Measurements from ENCODE around the gene KCMF1.

KCMF1 gene

GRCh38 chr2:85010404-85010803, 39.4 kb downstream of the KCMF1 start:
- Histone ChIP-seq H3K9me3 (replicated peaks in 1 of 2; ENCODE audit: control insufficient read depth in 2 of 2, insufficient read depth in 1 of 2, low read depth in 1 of 2, low read length in 2 of 2) (peaks cover 6 to 21% of the 10 kb centered on the region in 2 donors), H2BK120ac (ENCODE audit: low read depth, low read length) (no peak overlapping the region), H3K14ac (ENCODE audit: low read length) (no peak overlapping the region), H2AK5ac (ENCODE audit: low read depth, low read length) (no peak overlapping the region), H3K18ac (ENCODE audit: low read length) (no peak overlapping the region), H2BK5ac (ENCODE audit: low read length) (no peak overlapping the region), H3K9ac (ENCODE audit: low read depth, low read length, poor library complexity) (no peak overlapping the region), H3K36me3 (replicated peaks in 1 of 2; ENCODE audit: control insufficient read depth in 2 of 2, insufficient read depth in 2 of 2, low read length in 2 of 2) (peaks cover 11 to 43% of the 10 kb centered on the region in 2 donors), H3K4me1 (ENCODE audit: control insufficient read depth in 2 of 2, insufficient read depth in 1 of 2, low read depth in 1 of 2, low read length in 2 of 2) (peaks cover 1 to 2% of the 10 kb centered on the region in 2 donors), H3K27me3 (ENCODE audit: control insufficient read depth in 3 of 3, insufficient read depth in 3 of 3, low read depth in 1 of 3, low read length in 3 of 3) (no peaks in the 10 kb centered on the region), H3K4me2 (ENCODE audit: insufficient read depth, low read length, poor library complexity, severe bottlenecking) (no peak overlapping the region), H3K4ac (ENCODE audit: low read length) (no peak overlapping the region), H2BK12ac (ENCODE audit: low read length) (no peak overlapping the region), H3K79me1 (ENCODE audit: low read depth, low read length) (peaks cover 2% of the 10 kb centered on the region), H3K23ac (ENCODE audit: low read depth, low read length, poor library complexity) (no peak overlapping the region), H2BK15ac (ENCODE audit: low read length) (no peak overlapping the region), H2AFZ (ENCODE audit: low read length) (no peak overlapping the region), H4K8ac (ENCODE audit: low read depth, low read length) (no peak overlapping the region), H4K91ac (ENCODE audit: low read depth, low read length, poor library complexity) (no peak overlapping the region), H3K27ac (replicated peaks; ENCODE audit: low read length) (no peak overlapping the region), H3K4me3 (ENCODE audit: low read length in 2 of 2) (no peak overlapping the region)
- no CpG with 5 or more reads among the region's 1 CpG for WGBS, 2 donors (ENCODE audit: extremely low coverage in 2 of 2, insufficient read length in 2 of 2, insufficient replicate concordance in 1 of 2)
- DNase-seq (ENCODE audit: low spot score) = no peak

- Histone ChIP-seq H3K4me3 (ENCODE audit: low read length in 2 of 2) (no peak overlapping the region), H3K4me1 (ENCODE audit: control insufficient read depth in 2 of 2, insufficient read depth in 1 of 2, low read depth in 1 of 2, low read length in 2 of 2) (peaks cover 1 to 2% of the 10 kb centered on the region in 2 donors)
- no CpG with 5 or more reads among the region's 3 CpGs for WGBS, 2 donors (ENCODE audit: extremely low coverage in 2 of 2, insufficient read length in 2 of 2, insufficient replicate concordance in 1 of 2)
Observed at GRCh38 chr2:85011098-85011497, 40.1 kb downstream of the KCMF1 start.

GRCh38 chr2:85011747-85012146, 40.8 kb downstream of the KCMF1 start:
- H3K9me3 ChIP-seq (replicated peaks in 1 of 2; ENCODE audit: control insufficient read depth in 2 of 2, insufficient read depth in 1 of 2, low read depth in 1 of 2, low read length in 2 of 2) = peaks cover 6 to 17% of the 10 kb centered on the region in 2 donors
- no peak overlapping the region for H3K4ac ChIP-seq (ENCODE audit: low read length)
- H3K23ac ChIP-seq (ENCODE audit: low read depth, low read length, poor library complexity) = no peak overlapping the region
- no peak overlapping the region for H2AK5ac ChIP-seq (ENCODE audit: low read depth, low read length)
- H3K18ac ChIP-seq (ENCODE audit: low read length) = no peak overlapping the region
- no peak overlapping the region for H3K4me3 ChIP-seq (ENCODE audit: low read length in 2 of 2)
- DNase-seq (ENCODE audit: low spot score) = no peak
- H2BK15ac ChIP-seq (ENCODE audit: low read length) = no peak overlapping the region
- no peak overlapping the region for H2AFZ ChIP-seq (ENCODE audit: low read length)
- no peak overlapping the region for H2BK120ac ChIP-seq (ENCODE audit: low read depth, low read length)
- H3K27me3 ChIP-seq (ENCODE audit: control insufficient read depth in 3 of 3, insufficient read depth in 3 of 3, low read depth in 1 of 3, low read length in 3 of 3) = no peaks in the 10 kb centered on the region
- no peak overlapping the region for H4K91ac ChIP-seq (ENCODE audit: low read depth, low read length, poor library complexity)
- H2BK12ac ChIP-seq (ENCODE audit: low read length) = no peak overlapping the region
- H3K79me1 ChIP-seq (ENCODE audit: low read depth, low read length) = peaks cover 4% of the 10 kb centered on the region
- no peak overlapping the region for H4K8ac ChIP-seq (ENCODE audit: low read depth, low read length)
- no peak overlapping the region for H3K4me2 ChIP-seq (ENCODE audit: insufficient read depth, low read length, poor library complexity, severe bottlenecking)
- no peak overlapping the region for H2BK5ac ChIP-seq (ENCODE audit: low read length)
- H3K27ac ChIP-seq (replicated peaks; ENCODE audit: low read length) = no peak overlapping the region
- no peak overlapping the region for H3K9ac ChIP-seq (ENCODE audit: low read depth, low read length, poor library complexity)
- H3K14ac ChIP-seq (ENCODE audit: low read length) = no peak overlapping the region
- no CpG with 5 or more reads among the region's 3 CpGs for WGBS, 2 donors (ENCODE audit: extremely low coverage in 2 of 2, insufficient read length in 2 of 2, insufficient replicate concordance in 1 of 2)
- peaks cover 1 to 2% of the 10 kb centered on the region in 2 donors for H3K4me1 ChIP-seq (ENCODE audit: control insufficient read depth in 2 of 2, insufficient read depth in 1 of 2, low read depth in 1 of 2, low read length in 2 of 2)
- peaks cover 11 to 40% of the 10 kb centered on the region in 2 donors for H3K36me3 ChIP-seq (replicated peaks in 1 of 2; ENCODE audit: control insufficient read depth in 2 of 2, insufficient read depth in 2 of 2, low read length in 2 of 2)

More at GRCh38 chr2:85011098-85011497, 40.1 kb downstream of the KCMF1 start:
- no peak overlapping the region for H2BK12ac ChIP-seq (ENCODE audit: low read length)
- H3K36me3 ChIP-seq (replicated peaks in 1 of 2; ENCODE audit: control insufficient read depth in 2 of 2, insufficient read depth in 2 of 2, low read length in 2 of 2) = peaks cover 11 to 43% of the 10 kb centered on the region in 2 donors
- H3K27ac ChIP-seq (replicated peaks; ENCODE audit: low read length) = no peak overlapping the region
- no peak overlapping the region for H3K23ac ChIP-seq (ENCODE audit: low read depth, low read length, poor library complexity)
- H4K91ac ChIP-seq (ENCODE audit: low read depth, low read length, poor library complexity) = no peak overlapping the region
- peaks cover 2% of the 10 kb centered on the region for H3K79me1 ChIP-seq (ENCODE audit: low read depth, low read length)
- no peak overlapping the region for H2BK15ac ChIP-seq (ENCODE audit: low read length)
- H2AFZ ChIP-seq (ENCODE audit: low read length) = no peak overlapping the region
- H2BK5ac ChIP-seq (ENCODE audit: low read length) = no peak overlapping the region
- no peak overlapping the region for H3K14ac ChIP-seq (ENCODE audit: low read length)
- no peak overlapping the region for H4K8ac ChIP-seq (ENCODE audit: low read depth, low read length)
- no peak overlapping the region for H3K4me2 ChIP-seq (ENCODE audit: insufficient read depth, low read length, poor library complexity, severe bottlenecking)
- no peak overlapping the region for H2AK5ac ChIP-seq (ENCODE audit: low read depth, low read length)
- H3K18ac ChIP-seq (ENCODE audit: low read length) = no peak overlapping the region
- no peak overlapping the region for H3K9ac ChIP-seq (ENCODE audit: low read depth, low read length, poor library complexity)
- no peak overlapping the region for H2BK120ac ChIP-seq (ENCODE audit: low read depth, low read length)
- H3K4ac ChIP-seq (ENCODE audit: low read length) = no peak overlapping the region
- no peak for DNase-seq (ENCODE audit: low spot score)
- H3K9me3 ChIP-seq (replicated peaks in 1 of 2; ENCODE audit: control insufficient read depth in 2 of 2, insufficient read depth in 1 of 2, low read depth in 1 of 2, low read length in 2 of 2) = peaks cover 6 to 17% of the 10 kb centered on the region in 2 donors
- no peaks in the 10 kb centered on the region for H3K27me3 ChIP-seq (ENCODE audit: control insufficient read depth in 3 of 3, insufficient read depth in 3 of 3, low read depth in 1 of 3, low read length in 3 of 3)

- Histone ChIP-seq H2AFZ (ENCODE audit: low read length) (no peak overlapping the region), H3K9me3 (replicated peaks in 1 of 2; ENCODE audit: control insufficient read depth in 2 of 2, insufficient read depth in 1 of 2, low read depth in 1 of 2, low read length in 2 of 2) (peaks cover 2 to 11% of the 10 kb centered on the region in 2 donors), H2BK120ac (ENCODE audit: low read depth, low read length) (no peak overlapping the region), H3K18ac (ENCODE audit: low read length) (no peak overlapping the region), H3K9ac (ENCODE audit: low read depth, low read length, poor library complexity) (no peak overlapping the region), H2BK5ac (ENCODE audit: low read length) (no peak overlapping the region), H3K4me1 (ENCODE audit: control insufficient read depth in 2 of 2, insufficient read depth in 1 of 2, low read depth in 1 of 2, low read length in 2 of 2) (peaks cover 1 to 5% of the 10 kb centered on the region in 2 donors), H3K23ac (ENCODE audit: low read depth, low read length, poor library complexity) (no peak overlapping the region), H3K36me3 (replicated peaks in 1 of 2; ENCODE audit: control insufficient read depth in 2 of 2, insufficient read depth in 2 of 2, low read length in 2 of 2) (peaks cover 7 to 34% of the 10 kb centered on the region in 2 donors), H3K79me1 (ENCODE audit: low read depth, low read length) (peaks cover 4% of the 10 kb centered on the region), H2BK12ac (ENCODE audit: low read length) (no peak overlapping the region), H3K27ac (replicated peaks; ENCODE audit: low read length) (no peak overlapping the region), H4K91ac (ENCODE audit: low read depth, low read length, poor library complexity) (no peak overlapping the region), H2BK15ac (ENCODE audit: low read length) (no peak overlapping the region), H3K4me2 (ENCODE audit: insufficient read depth, low read length, poor library complexity, severe bottlenecking) (no peak overlapping the region), H3K4ac (ENCODE audit: low read length) (no peak overlapping the region), H3K14ac (ENCODE audit: low read length) (no peak overlapping the region), H3K27me3 (ENCODE audit: control insufficient read depth in 3 of 3, insufficient read depth in 3 of 3, low read depth in 1 of 3, low read length in 3 of 3) (no peaks in the 10 kb centered on the region), H2AK5ac (ENCODE audit: low read depth, low read length) (no peak overlapping the region), H4K8ac (ENCODE audit: low read depth, low read length) (no peak overlapping the region), H3K4me3 (ENCODE audit: low read length in 2 of 2) (no peak overlapping the region)
- WGBS, 2 donors (ENCODE audit: extremely low coverage in 2 of 2, insufficient read length in 2 of 2, insufficient replicate concordance in 1 of 2) = no CpG with 5 or more reads among the region's 4 CpGs
- no peak for DNase-seq (ENCODE audit: low spot score)
Observed at GRCh38 chr2:85012431-85012830, 41.5 kb downstream of the KCMF1 start.

Measured in neuronal stem cell (in vitro differentiated cells).